Skin of body (tissue), 2 donors: ENCODE measurements around the gene ACYP2. TPM values are rescaled to one million over a fixed set of nuclear protein-coding genes. Genes with fewer than 3 reads are reported as not detected.
"Not testable (repeated sequence)": the region's sequence is repeated elsewhere in the genome, so short reads cannot be mapped to it uniquely, and the experiment has no call there.

Experiments used
- DNase-seq: peaks from one replicate; lab custom pipeline; 2025; lab: John Stamatoyannopoulos, UW
- total RNA-seq: library from RNA; depleted of rRNA; stranded (reverse); fragments of >200 nt; gene quantifications from one replicate; pipeline ENCODE4 v1.2.3, GENCODE V29; 2014

The ACYP2 gene
- total RNA-seq, 1 donor from 2014 or later: 19.5 TPM

GRCh38 chr2:54313147-54313546 is 197.7 kb downstream of the ACYP2 start:
- no peak for DNase-seq

- DNase-seq: no peak
These were observed 202.6 kb downstream of the ACYP2 start for GRCh38 chr2:54317973-54318372.

- no peak for DNase-seq
These were observed 203.4 kb downstream of the ACYP2 start for GRCh38 chr2:54318821-54319220.

DNA sequence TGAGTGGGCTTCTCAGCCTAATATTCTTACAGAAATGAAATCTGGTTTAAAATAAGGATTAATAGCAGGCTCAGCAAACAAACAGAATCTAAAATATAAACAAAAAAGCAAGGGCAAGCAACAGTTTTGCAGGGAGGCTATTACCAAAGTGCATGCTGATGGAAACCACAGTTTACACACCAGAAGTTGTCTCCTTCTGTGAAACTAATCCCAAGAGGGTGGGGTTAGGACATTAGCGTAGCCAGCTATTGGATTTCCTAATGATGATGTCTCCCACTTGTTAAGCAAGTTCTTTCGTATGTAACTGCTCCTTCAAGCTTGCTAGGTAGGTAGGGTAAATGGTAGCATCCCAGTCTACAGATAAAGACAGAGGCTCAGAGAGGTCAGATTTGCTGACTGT is 205.6 kb downstream of the ACYP2 start:
- no peak for DNase-seq

DNA sequence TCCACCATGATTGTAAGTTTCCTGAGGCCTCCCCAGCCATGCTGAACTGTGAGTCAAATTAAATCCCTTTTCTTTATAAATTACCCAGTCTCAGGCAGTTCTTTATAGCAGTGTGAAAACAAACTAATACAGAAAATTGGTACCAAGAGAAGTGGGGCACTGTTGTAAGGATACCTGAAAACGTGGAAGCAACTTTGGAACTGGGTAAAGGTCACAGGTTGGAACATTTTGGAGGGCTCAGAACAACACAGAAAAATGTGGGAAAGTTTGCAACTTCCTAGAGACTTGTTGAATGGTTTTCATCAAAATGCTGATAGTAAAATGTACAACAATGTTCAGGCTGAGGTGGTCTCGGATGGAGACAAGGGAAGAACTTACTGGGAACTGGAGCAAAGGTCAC is 209.1 kb downstream of the ACYP2 start:
- DNase-seq: not testable (repeated sequence)

DNA sequence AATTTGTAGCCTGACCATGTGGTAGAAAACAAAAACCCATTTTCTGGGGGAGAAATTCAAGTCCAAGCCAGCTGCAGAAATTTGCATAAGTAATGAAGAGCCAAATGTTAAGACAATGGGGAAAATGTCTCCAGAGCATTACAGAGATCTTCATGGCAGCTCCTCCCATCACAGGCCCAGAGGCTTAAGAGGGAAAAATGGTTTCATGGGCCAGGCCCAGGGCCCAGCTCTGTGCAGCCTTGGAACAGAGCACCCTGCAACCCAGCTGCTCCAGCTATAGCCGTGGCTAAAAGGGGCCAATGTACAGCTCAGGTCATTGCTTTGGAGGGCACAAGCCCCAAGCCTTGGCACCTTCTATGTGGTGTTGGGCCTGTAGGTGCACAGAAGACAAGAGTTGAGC is 209.7 kb downstream of the ACYP2 start:
- no peak for DNase-seq

DNA sequence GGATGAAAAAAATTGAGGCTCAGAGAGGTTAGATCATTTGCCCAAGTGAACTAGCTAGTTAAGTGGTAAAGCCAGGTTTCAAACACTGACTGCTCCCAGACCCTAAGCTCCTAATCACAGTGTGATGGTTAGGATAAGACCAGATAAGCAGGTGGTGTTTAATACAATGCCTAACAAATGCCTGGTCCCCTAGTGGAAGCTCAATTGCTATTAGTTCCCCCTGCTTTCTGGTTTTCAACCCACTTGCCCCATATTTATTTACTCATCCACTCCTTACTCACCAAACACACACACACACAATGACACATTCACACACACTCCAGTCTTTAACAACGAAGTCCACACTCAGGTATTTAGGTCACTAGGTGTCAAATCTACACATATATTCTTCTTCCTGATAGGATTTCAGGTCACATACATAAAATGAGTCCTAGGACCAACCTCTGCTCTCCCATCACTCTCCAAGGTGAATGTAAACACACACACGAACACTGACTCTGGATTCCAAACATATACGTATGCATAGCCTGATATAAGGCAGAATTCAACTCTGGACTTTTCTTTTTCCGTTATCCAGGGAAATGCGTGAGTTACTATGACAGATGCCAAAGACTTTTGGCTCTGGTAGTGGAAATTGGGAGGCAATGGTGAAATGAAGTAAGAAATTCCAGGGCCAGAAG is 214.2 kb downstream of the ACYP2 start:
- DNase-seq: no peak

- DNase-seq: peak; percentile 98
These were observed 214.9 kb downstream of the ACYP2 start for GRCh38 chr2:54330162-54330925.

DNA sequence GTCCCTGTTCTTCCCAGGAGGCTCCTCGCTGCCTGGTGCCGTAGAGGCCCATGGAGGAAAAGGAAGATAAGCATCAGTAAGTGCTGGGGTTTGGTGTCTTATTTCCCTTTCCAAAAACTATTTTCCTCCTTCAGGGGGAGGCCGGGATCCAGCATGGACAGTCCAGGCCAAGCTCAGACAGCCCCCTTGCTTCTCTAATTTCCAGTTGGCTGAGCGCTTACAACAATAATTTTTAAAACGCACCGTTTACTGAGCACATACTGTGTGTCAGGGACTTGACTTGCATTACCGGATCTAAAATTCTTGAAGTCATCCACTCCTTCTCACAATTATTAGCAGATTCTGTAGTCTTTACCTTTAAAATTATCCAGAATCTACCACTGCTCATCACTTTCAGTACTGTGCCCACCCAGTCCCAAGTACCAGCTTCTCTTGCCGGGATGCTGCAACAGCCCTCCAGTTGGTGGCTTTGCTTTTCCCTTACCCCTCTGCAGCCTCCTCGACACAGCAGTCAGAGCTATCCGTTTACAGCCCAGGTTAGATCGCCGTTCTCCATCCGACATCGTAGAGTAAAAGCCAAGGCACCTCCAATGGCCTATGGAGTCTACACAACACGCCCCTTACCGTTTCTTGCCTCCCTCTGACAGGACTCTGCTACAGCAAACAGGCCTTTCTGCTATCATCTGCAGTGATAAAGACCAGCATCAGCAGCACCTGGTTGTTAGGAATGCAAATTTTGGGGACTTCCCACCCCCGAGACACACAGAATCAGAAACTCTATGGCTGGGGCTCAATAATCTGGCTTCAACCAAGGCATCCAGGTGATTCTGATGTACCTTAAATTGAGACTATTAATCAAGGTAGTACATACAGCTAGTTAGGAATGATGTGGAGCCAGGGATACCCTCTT is 215.8 kb downstream of the ACYP2 start:
- DNase-seq: no peak

DNA sequence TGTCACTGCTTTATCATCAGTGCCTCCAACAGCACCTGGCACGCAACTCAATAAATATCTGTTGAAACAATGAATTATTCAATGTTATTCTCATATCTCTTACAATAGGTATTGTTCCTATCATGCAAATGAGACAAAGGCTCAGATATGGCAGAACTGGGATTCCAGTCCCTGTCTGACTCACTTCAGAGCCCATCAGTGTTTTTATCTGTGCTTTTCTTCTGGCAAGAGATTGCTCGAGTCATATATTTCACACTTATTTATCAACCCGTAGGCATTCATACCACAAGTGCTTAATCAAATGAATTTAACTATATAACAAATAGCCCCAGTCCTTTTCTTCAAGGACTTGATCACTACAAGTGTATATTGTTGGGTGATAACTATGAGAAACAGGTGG is 217.0 kb downstream of the ACYP2 start:
- DNase-seq: no peak

DNA sequence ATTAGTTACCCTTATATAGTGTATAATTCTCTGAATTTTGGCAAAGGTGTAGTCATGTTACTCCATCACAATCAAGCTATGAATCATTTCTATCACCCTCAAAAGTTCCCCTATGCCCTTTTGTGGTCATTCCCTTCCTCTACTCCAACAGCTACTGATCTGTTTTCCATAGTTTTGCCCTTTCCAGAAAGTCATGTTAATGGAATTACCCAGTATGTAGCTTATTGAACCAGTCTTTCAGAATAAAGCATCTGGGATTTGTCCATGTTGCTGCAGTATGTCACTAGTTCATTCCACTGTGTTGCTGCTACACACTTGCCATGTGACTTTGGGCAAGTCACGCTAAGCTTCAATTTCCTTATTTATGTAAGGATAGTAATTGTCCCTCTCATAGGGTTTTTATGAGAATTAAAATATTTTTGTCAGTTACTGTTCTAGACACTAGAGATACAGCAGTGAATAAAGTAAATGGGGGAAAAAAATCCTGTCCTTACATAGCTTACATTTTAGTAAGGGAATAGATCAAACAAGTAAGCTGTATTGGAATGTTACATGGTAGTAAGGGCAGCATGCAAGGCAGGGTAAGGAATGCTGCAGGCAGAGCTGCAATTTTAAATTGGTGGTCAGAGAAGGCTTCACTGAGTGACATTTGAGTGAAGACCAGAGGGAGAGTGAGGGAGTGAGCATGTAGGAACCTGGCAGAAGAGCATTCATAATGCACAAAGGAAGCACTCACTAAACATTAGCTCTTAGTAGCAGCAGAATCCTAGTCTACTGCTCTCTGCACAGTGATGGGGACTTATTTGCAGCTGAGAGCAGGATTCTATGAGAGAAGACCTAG is 220.9 kb downstream of the ACYP2 start:
- DNase-seq: peak; percentile 39

- peak; percentile 55 for DNase-seq
These were observed 221.5 kb downstream of the ACYP2 start for GRCh38 chr2:54336977-54337255.

DNA sequence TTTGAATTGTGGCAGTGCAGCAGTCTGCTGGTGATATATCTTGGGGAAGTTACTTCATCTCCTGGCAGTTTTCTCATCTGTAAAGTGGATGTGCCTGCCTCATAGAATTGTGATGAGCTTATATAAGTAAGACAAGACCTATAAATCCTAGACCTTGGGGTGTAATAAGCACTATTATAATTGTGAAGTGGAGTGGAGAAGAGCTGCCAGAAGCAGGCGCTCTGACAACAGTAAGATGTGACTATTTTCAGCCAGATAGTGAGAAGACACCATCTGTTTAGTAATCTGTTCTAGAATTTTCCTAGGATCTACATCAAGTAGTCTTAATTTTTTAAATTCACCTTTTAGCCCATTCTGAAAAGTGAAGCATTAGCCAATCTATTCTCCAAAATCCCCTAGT is 226.2 kb downstream of the ACYP2 start:
- peak; percentile 20 for DNase-seq

- no peak for DNase-seq
These were observed 227.2 kb downstream of the ACYP2 start for GRCh38 chr2:54342603-54343002.

DNA sequence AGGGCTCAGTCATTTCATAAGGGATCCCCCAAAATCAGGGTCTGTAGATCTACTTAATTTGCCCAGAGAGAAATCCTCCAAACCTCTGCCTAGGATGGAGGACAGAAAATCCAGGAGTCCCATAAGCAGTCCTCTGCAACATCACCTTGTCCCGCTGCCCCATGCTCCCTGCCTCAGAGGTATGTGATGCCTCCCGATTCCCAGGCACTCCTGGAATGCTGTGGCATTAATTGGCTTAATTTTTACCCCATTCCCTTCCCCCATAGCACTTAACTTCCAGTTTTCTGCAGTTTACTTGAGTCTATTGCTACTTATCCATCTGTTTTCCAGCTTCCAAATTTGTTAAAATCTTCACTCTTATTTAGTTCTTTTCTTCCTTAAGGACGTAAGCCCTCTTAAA is 232.2 kb downstream of the ACYP2 start:
- no peak for DNase-seq

DNA sequence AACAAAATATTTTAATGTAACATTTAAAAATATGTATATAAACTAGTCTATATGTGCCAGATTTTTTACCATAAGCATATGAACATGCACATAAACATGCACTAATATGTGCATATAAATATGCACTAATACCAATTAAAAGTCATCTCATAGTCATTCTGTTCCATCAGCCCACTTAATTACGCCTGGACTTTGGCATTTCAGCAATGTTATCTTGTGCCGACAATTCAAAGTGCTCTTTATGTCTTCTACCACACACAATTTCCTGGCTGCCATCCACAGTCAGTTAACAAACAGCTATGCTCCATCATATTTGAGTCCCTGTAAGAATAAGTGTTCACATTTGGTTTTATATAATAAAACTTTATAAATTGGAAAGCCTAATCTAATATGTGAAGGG is 233.2 kb downstream of the ACYP2 start:
- DNase-seq: peak; percentile 6

GRCh38 chr2:54350426-54350825 is 235.0 kb downstream of the ACYP2 start:
- no peak for DNase-seq

DNA sequence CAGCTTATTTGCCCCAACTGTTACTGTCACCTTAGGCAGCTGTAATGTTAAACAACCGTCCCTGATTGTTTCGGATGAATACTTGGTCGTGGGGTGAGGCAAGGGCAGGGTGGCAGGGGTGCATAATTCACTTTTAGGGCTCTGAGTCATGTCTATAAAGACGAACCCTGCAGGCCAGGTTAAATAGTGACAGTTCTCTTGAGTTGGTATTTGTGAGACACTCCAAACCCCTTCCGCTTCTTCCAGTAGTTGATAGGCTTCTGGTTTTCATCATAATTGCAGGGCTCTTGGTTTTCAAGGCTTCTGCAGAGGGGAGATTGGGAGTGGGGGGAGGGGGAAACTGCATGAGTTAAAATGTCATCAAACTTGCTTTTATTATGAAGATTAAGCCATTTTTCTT is 237.8 kb downstream of the ACYP2 start:
- no peak for DNase-seq
